ENCODE measurements around the gene FADS3.

The FADS3 gene

GRCh38 chr11:61848631-61849030, 42.7 kb downstream of the FADS3 start:
- in situ Hi-C loops (cut with HindIII; ENCODE audit: low pct_ligation_motif_present, low sequenced_read_pairs), result no loop called here
- DNase-seq, result no peak
- Histone ChIP-seq H3K4me3 (ENCODE audit: low read depth, low read length) (no peak overlapping the region), H3K27me3 (replicated peaks) (no peaks in the 10 kb centered on the region), H3K36me3 (replicated peaks) (peaks cover 75% of the 10 kb centered on the region), H3K27ac (no peak overlapping the region)
- TF ChIP-seq CTCF (IDR thresholded peaks at IDR 0.05; ENCODE audit: low read depth, low read length, missing control alignments), result no peak

DNA sequence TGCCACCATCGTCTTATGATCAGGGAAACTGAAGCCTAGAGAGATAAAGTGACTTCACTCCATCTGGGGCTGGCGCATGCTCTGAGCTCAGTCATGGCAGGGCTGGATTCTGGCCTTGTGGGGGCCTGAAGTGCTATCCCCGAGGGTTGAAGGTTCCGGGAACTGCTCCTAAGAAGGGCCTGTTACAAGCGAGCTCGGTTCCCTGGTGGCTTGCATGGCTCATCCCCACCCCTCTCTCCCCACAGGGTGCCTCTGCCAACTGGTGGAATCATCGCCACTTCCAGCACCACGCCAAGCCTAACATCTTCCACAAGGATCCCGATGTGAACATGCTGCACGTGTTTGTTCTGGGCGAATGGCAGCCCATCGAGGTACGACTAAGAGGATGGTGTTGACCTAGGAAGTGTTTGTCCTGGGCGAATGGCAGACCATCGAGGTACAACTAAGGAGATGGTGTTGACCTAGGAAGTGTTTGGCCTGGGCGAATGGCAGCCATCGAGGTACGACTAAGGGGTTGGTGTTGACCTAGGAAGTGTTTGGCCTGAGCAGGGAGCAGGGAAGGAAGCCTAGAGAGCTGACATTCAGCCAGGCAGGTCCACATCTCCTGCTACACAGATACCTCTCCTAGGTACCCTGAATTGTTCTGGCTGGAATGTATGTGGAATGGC, 43.3 kb downstream of the FADS3 start:
- no peak overlapping the region for H3K27ac ChIP-seq
- no peak overlapping the region for H3K4me3 ChIP-seq (ENCODE audit: low read depth, low read length)
- in situ Hi-C loops (cut with HindIII; ENCODE audit: low pct_ligation_motif_present, low sequenced_read_pairs), result no loop called here
- H3K27me3 ChIP-seq (replicated peaks), result no peaks in the 10 kb centered on the region
- DNase-seq, result no peak
- TF ChIP-seq CTCF (IDR thresholded peaks at IDR 0.05; ENCODE audit: low read depth, low read length, missing control alignments), result no peak
- peaks cover 77% of the 10 kb centered on the region for H3K36me3 ChIP-seq (replicated peaks)

GRCh38 chr11:61846362-61847020, 44.9 kb downstream of the FADS3 start:
- no peak for DNase-seq
- H3K27me3 ChIP-seq (replicated peaks), result no peaks in the 10 kb centered on the region
- H3K36me3 ChIP-seq (replicated peaks), result peaks cover 86% of the 10 kb centered on the region
- TF ChIP-seq CTCF (IDR thresholded peaks at IDR 0.05; ENCODE audit: low read depth, low read length, missing control alignments), result no peak
- in situ Hi-C loops (cut with HindIII; ENCODE audit: low pct_ligation_motif_present, low sequenced_read_pairs), result no loop called here
- no peak overlapping the region for H3K4me3 ChIP-seq (ENCODE audit: low read depth, low read length)
- no peak overlapping the region for H3K27ac ChIP-seq

GRCh38 chr11:61844909-61845565, 46.3 kb downstream of the FADS3 start:
- Histone ChIP-seq H3K27ac (no peak overlapping the region), H3K4me3 (ENCODE audit: low read depth, low read length) (no peak overlapping the region), H3K27me3 (replicated peaks) (no peaks in the 10 kb centered on the region), H3K36me3 (replicated peaks) (peaks cover 80% of the 10 kb centered on the region)
- in situ Hi-C loops (cut with HindIII; ENCODE audit: low pct_ligation_motif_present, low sequenced_read_pairs), result no loop called here
- TF ChIP-seq CTCF (IDR thresholded peaks at IDR 0.05; ENCODE audit: low read depth, low read length, missing control alignments), result no peak
- DNase-seq, result no peak

GRCh38 chr11:61842528-61842820, 48.9 kb downstream of the FADS3 start:
- H3K27me3 ChIP-seq (replicated peaks), result no peaks in the 10 kb centered on the region
- in situ Hi-C loops (cut with HindIII; ENCODE audit: low pct_ligation_motif_present, low sequenced_read_pairs), result no loop called here
- peaks cover 77% of the 10 kb centered on the region for H3K36me3 ChIP-seq (replicated peaks)
- DNase-seq, result no peak
- no peak overlapping the region for H3K4me3 ChIP-seq (ENCODE audit: low read depth, low read length)
- H3K27ac ChIP-seq, result no peak overlapping the region
- no peak for TF ChIP-seq CTCF (IDR thresholded peaks at IDR 0.05; ENCODE audit: low read depth, low read length, missing control alignments)
